ENCODE results near the gene SLC24A4. TPM values are rescaled to one million over a fixed set of nuclear protein-coding genes. Genes with fewer than 3 reads are reported as not detected.
A peak's percentile ranks its signal among the peaks of the same experiment; 100 is the strongest.

SLC24A4 gene
- total and polyA plus RNA-seq, 2 of the 4 experiments (the other 2 are of a cell fraction) = not detected

GRCh38 chr14:92464716-92465115, 141.8 kb downstream of the SLC24A4 start:
- dilution Hi-C loops (cut with HindIII; ENCODE audit: low sequenced_read_pairs, unreplicated experiment) (no loop called here), intact Hi-C loops (cut with micrococcal nuclease) (no loop called here), in situ Hi-C loops (cut with MboI; ENCODE audit: low sequenced_read_pairs) (no loop called here)
- Histone ChIP-seq H4K20me1 (ENCODE audit: insufficient read depth, low read length) (no peaks in the 10 kb centered on the region), H4K8ac (ENCODE audit: low read depth in 2 of 2, low read length in 2 of 2) (no peak overlapping the region), H2BK15ac (ENCODE audit: low read depth, low read length) (no peak overlapping the region), H3K56ac (ENCODE audit: extremely low read depth, insufficient read depth, low read length) (no peak overlapping the region), H4K5ac (ENCODE audit: low read depth, low read length) (no peak overlapping the region), H2AK5ac (ENCODE audit: low read depth, low read length) (no peak overlapping the region), H2AK9ac (replicated peaks; ENCODE audit: low read depth, low read length, poor library complexity) (no peak overlapping the region), H3K4me1 (ENCODE audit: control insufficient read depth, insufficient read depth, low read length) (peaks cover 6% of the 10 kb centered on the region), H3K4me3 (ENCODE audit: insufficient read depth, low read depth, low read length) (no peak overlapping the region), H2BK20ac (ENCODE audit: low read depth, low read length) (no peak overlapping the region), H3K14ac (replicated peaks; ENCODE audit: low read depth, low read length) (no peak overlapping the region), H3K9me3 (ENCODE audit: control insufficient read depth, insufficient read depth, low read length) (peaks cover 2% of the 10 kb centered on the region; the same call in 1 of the 2 replicates), H3K27ac (ENCODE audit: insufficient read depth, low read length) (no peak overlapping the region), H3K36me3 (ENCODE audit: control insufficient read depth, insufficient read depth, low read length) (no peaks in the 10 kb centered on the region), H3K9ac (ENCODE audit: low read depth, low read length) (no peak overlapping the region), H3K79me1 (ENCODE audit: low read depth in 1 of 2, low read length in 2 of 2) (no peaks in the 10 kb centered on the region), H3K4me2 (ENCODE audit: low read depth, low read length) (no peak overlapping the region), H3K9me1 (ENCODE audit: insufficient read depth, low read length) (peaks cover 13% of the 10 kb centered on the region), H3K4ac (ENCODE audit: low read depth, low read length) (no peak overlapping the region), H3K23ac (ENCODE audit: low read depth, low read length) (no peak overlapping the region), H4K91ac (ENCODE audit: insufficient read depth, low read depth, low read length) (no peak overlapping the region; the same call in 1 of the 2 replicates), H2BK120ac (ENCODE audit: low read depth, low read length) (no peak overlapping the region), H2AFZ (replicated peaks; ENCODE audit: low read length, poor library complexity) (peak overlapping the region; percentile 38), H2BK5ac (ENCODE audit: low read depth, low read length, poor library complexity, severe bottlenecking) (no peak overlapping the region), H3K27me3 (ENCODE audit: control insufficient read depth, insufficient read depth, low read length) (no peaks in the 10 kb centered on the region), H3K18ac (ENCODE audit: low read depth, low read length) (no peak overlapping the region)
- POLR2A ChIA-PET (ENCODE audit: unreplicated experiment) = no interaction called here
- no TSS peak for BruUV-seq (replicated peaks)
- ATAC-seq (ENCODE audit: low read depth) (no peak), DNase-seq (no peak)
- 80% methylated on average over 2 of the region's 9 CpGs; no CpG with 5 or more reads in 1 of the 2 experiments for WGBS, 2 experiments (ENCODE audit: extremely low coverage in 2 of 2, insufficient read length in 1 of 2)
- TF ChIP-seq CHD1 (IDR thresholded peaks at IDR 0.05; ENCODE audit: low read depth, low read length) = no peak
- no peak for TF ChIP-seq MXI1 (IDR thresholded peaks at IDR 0.05; ENCODE audit: borderline replicate concordance, low read depth, low read length)
- no peak for TF ChIP-seq RAD21 (IDR thresholded peaks at IDR 0.05; ENCODE audit: low read length)
- TF ChIP-seq MAFK (IDR thresholded peaks at IDR 0.05; ENCODE audit: low read depth, low read length) = no peak
- TF ChIP-seq BHLHE40 (IDR thresholded peaks at IDR 0.05; ENCODE audit: low read depth, low read length) = no peak
- TF ChIP-seq USF2 (IDR thresholded peaks at IDR 0.05; ENCODE audit: low read depth, low read length) = no peak
- CTCF ChIA-PET = no interaction called here

Measured in IMR-90 (cell line).